Common myeloid progenitor, CD34-positive (primary cell): ENCODE measurements around the gene AGPS.

Experiments
- CTCF ChIA-PET: fragments of 350-600 bp; sonication (Branson Sonifier 250); formaldehyde crosslinking; loops from one replicate; lab custom pipeline; 2021; ENCODE audit warnings: antibody characterized with exemption; lab: Charles Lee
- POLR2A ChIA-PET: fragments of 350-600 bp; sonication (Branson Sonifier 250); formaldehyde crosslinking; loops from one replicate; lab custom pipeline; 2021; ENCODE audit warnings: antibody characterized with exemption; lab: Charles Lee
- DNase-seq, 3 donors: peaks; one replicate each; pipeline versions ENCODE4 v3.0.0 to v3.0.0-alpha.2; 2013
- H3K27ac ChIP-seq, 2 experiments: 1 replicate in 1 of 2; 2 replicates in 1 of 2; pipeline ENCODE4 v1.7.0; 2013; ENCODE audit warnings: inconsistent platforms in 2 of 2, low read length in 2 of 2, mild to moderate bottlenecking in 2 of 2, low read depth in 1 of 2, moderate library complexity in 1 of 2; ENCODE audit not compliant: severe bottlenecking in 2 of 2, insufficient read depth in 1 of 2, poor library complexity in 1 of 2
- H3K27me3 ChIP-seq, 5 experiments: replicated peaks in 2 of 5; 1 replicate in 3 of 5; 2 replicates in 2 of 5; pipeline versions ENCODE4 v1.6.1 to v1.7.0; 2013; ENCODE audit warnings: low read length in 4 of 5, mild to moderate bottlenecking in 2 of 5, moderate library complexity in 2 of 5, inconsistent platforms in 1 of 5; ENCODE audit not compliant: insufficient read depth in 5 of 5, control insufficient read depth in 4 of 5
- H3K36me3 ChIP-seq, 4 experiments: 1 replicate in 2 of 4; 2 replicates in 2 of 4; pipeline versions ENCODE4 v1.6.1 to v1.7.0; 2013; ENCODE audit warnings: low read length in 3 of 4, control low read depth in 1 of 4, mild to moderate bottlenecking in 1 of 4; ENCODE audit not compliant: control insufficient read depth in 4 of 4, insufficient read depth in 4 of 4
- H3K4me1 ChIP-seq, 4 experiments: 1 replicate in 3 of 4; 2 replicates in 1 of 4; pipeline versions ENCODE4 v1.6.1 to v1.7.1; 2013; ENCODE audit warnings: low read length in 3 of 4, mild to moderate bottlenecking in 3 of 4, control low read depth in 1 of 4, inconsistent platforms in 1 of 4, moderate library complexity in 1 of 4; ENCODE audit not compliant: control insufficient read depth in 4 of 4, insufficient read depth in 4 of 4; ENCODE audit errors: control extremely low read depth in 1 of 4
- H3K4me3 ChIP-seq, 7 experiments: 1 replicate in 4 of 7; 2 replicates in 3 of 7; pipeline versions ENCODE4 v1.5.1 to v1.7.0; 2013; ENCODE audit warnings: mild to moderate bottlenecking in 7 of 7, low read length in 6 of 7, moderate library complexity in 6 of 7, inconsistent platforms in 2 of 7, low read depth in 2 of 7, control low read depth in 1 of 7; ENCODE audit not compliant: insufficient read depth in 4 of 7, control insufficient read depth in 1 of 7; ENCODE audit errors: extremely low read depth in 1 of 7
- H3K9me3 ChIP-seq, 5 experiments: 1 replicate in 4 of 5; 2 replicates in 1 of 5; pipeline versions ENCODE4 v1.6.1 to v1.7.1; 2013; ENCODE audit warnings: low read length in 4 of 5, mild to moderate bottlenecking in 2 of 5, inconsistent platforms in 1 of 5, low read depth in 1 of 5, moderate library complexity in 1 of 5; ENCODE audit not compliant: control insufficient read depth in 4 of 5, insufficient read depth in 2 of 5; ENCODE audit errors: control extremely low read depth in 1 of 5
- WGBS: methylation state at CpG from one replicate; pipeline ENCODE4 v1.1.5; 2013; ENCODE audit not compliant: insufficient coverage; 5-methylcytosine and 5-hydroxymethylcytosine counted together

Gene AGPS

DNA sequence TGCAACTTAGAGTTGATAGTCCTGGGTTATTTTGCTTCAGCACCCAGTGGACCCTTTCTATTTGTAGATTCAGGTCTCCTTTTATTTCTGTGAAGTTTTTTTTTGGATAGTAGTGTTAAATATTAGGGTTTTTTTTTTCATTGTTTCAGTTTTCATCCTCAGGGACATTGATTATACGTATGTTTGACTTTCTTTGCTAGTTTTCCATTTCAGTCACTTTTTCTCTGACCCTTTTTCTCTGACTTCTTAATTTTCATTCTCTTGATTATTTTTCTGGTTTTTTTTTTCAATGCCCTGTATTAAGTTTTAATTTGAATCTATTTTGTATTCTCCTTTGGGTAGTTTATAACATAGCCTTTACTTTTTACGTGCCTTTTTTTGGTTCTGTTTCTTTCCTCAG is 79.4 kb downstream of the AGPS start:
- ChIA-PET POLR2A (no interaction called here), CTCF (interaction anchor here (0.5 kb wide), 1 partner anchor 283 kb away, joined by 4 read pairs; no protein-coding TSS in a partner anchor)
- peak; percentile 4 to 64 (median 51) for DNase-seq
- Histone ChIP-seq H3K27ac (no peak overlapping the region), H3K4me3 (no peak overlapping the region), H3K9me3 (peaks cover 0 to 25% (median 10%) of the 10 kb centered on the region in 5 experiments), H3K36me3 (peaks cover 15 to 69% (median 24%) of the 10 kb centered on the region in 4 experiments), H3K4me1 (peaks cover 0 to 3% (median 0%) of the 10 kb centered on the region in 4 experiments), H3K27me3 (no peaks in the 10 kb centered on the region)
- WGBS = 100% methylated on average over 1 of the region's 2 CpGs

GRCh38 chr2:177474301-177474700 is 81.7 kb downstream of the AGPS start:
- Histone ChIP-seq H3K27ac (no peak overlapping the region), H3K36me3 (peaks cover 23 to 75% (median 31%) of the 10 kb centered on the region in 4 experiments), H3K27me3 (no peaks in the 10 kb centered on the region), H3K4me1 (no peaks in the 10 kb centered on the region), H3K9me3 (peaks cover 1 to 45% (median 14%) of the 10 kb centered on the region in 5 experiments), H3K4me3 (no peak overlapping the region)
- CTCF ChIA-PET = interaction anchor here (1.1 kb wide), 1 partner anchor 10 kb away, joined by 4 read pairs; no protein-coding TSS in a partner anchor
- 100% methylated on average over 3 of the region's 4 CpGs for WGBS
- POLR2A ChIA-PET = interaction anchor here (0.6 kb wide), 1 partner anchor 19 kb away, joined by 4 read pairs; no protein-coding TSS in a partner anchor
- no peak for DNase-seq

GRCh38 chr2:177474998-177475397 is 82.4 kb downstream of the AGPS start:
- H3K27me3 ChIP-seq = no peaks in the 10 kb centered on the region
- peaks cover 1 to 42% (median 12%) of the 10 kb centered on the region in 5 experiments for H3K9me3 ChIP-seq
- ChIA-PET CTCF (interaction anchor here (1.1 to 2.2 kb wide), 2 partner anchors 11 to 15 kb away, joined by 4 to 7 read pairs; no protein-coding TSS in a partner anchor), POLR2A (interaction anchor here (0.6 kb wide), 1 partner anchor 24 kb away, joined by 3 read pairs; no protein-coding TSS in a partner anchor)
- H3K4me3 ChIP-seq = no peak overlapping the region
- H3K4me1 ChIP-seq = no peaks in the 10 kb centered on the region
- DNase-seq = no peak
- WGBS = 91% methylated on average over 1 of the region's 1 CpG
- peaks cover 18 to 71% (median 29%) of the 10 kb centered on the region in 4 experiments for H3K36me3 ChIP-seq
- H3K27ac ChIP-seq = no peak overlapping the region

DNA sequence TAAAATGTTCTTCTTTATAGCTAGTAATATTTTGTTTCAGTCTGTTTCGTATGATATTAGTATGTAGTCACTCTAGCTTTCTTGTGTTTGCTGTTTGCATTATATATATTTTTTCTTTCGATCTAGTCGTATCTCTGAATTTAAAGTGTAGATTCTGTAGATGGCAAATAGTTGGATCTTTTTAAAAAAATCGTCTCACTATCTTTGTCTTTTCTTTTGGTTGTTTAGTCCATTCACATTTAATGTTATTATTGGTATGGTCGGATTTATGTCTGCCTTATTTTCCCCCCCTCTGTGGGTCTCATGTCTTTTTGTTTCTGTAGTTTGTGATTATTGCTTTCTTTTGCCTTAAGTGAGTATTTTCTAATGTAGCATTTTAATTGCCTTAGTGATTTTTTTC is 84.3 kb downstream of the AGPS start:
- ChIA-PET CTCF (interaction anchor here (2.2 kb wide), 1 partner anchor 13 kb away, joined by 7 read pairs; no protein-coding TSS in a partner anchor), POLR2A (no interaction called here)
- DNase-seq = no peak
- Histone ChIP-seq H3K27me3 (no peaks in the 10 kb centered on the region), H3K27ac (no peak overlapping the region), H3K4me1 (no peaks in the 10 kb centered on the region), H3K9me3 (peaks cover 1 to 32% (median 8%) of the 10 kb centered on the region in 5 experiments), H3K4me3 (no peak overlapping the region), H3K36me3 (peaks cover 16 to 59% (median 27%) of the 10 kb centered on the region in 4 experiments)
- no CpG with 5 or more reads among the region's 5 CpGs for WGBS

- WGBS = no CpG with 5 or more reads among the region's 2 CpGs
- peaks cover 16 to 51% (median 19%) of the 10 kb centered on the region in 4 experiments for H3K36me3 ChIP-seq
- ChIA-PET CTCF (no interaction called here), POLR2A (no interaction called here)
- H3K27ac ChIP-seq = no peak overlapping the region
- peaks cover 0 to 23% (median 2%) of the 10 kb centered on the region in 5 experiments for H3K9me3 ChIP-seq
- no peak overlapping the region for H3K4me3 ChIP-seq
- no peaks in the 10 kb centered on the region for H3K4me1 ChIP-seq
- DNase-seq = peak in 2 of 3 donors; percentile 17 to 41
- no peaks in the 10 kb centered on the region for H3K27me3 ChIP-seq
These were observed 85.5 kb downstream of the AGPS start for GRCh38 chr2:177478029-177478428.

- Histone ChIP-seq H3K27ac (no peak overlapping the region), H3K27me3 (no peaks in the 10 kb centered on the region), H3K9me3 (peaks cover 0 to 23% (median 2%) of the 10 kb centered on the region in 5 experiments), H3K36me3 (peaks cover 16 to 49% (median 20%) of the 10 kb centered on the region in 4 experiments), H3K4me1 (no peaks in the 10 kb centered on the region), H3K4me3 (no peak overlapping the region)
- 100% methylated on average over 2 of the region's 2 CpGs for WGBS
- CTCF ChIA-PET = interaction anchor here (0.6 to 0.9 kb wide), 2 partner anchors 14 to 310 kb away, joined by 3 to 4 read pairs; no protein-coding TSS in a partner anchor
- DNase-seq = no peak
- POLR2A ChIA-PET = no interaction called here
These were observed 86.3 kb downstream of the AGPS start for GRCh38 chr2:177478907-177479306.

GRCh38 chr2:177482195-177482594 is 89.6 kb downstream of the AGPS start:
- Histone ChIP-seq H3K4me3 (no peak overlapping the region), H3K4me1 (no peaks in the 10 kb centered on the region), H3K27me3 (no peaks in the 10 kb centered on the region), H3K36me3 (peaks cover 9 to 34% (median 17%) of the 10 kb centered on the region in 4 experiments), H3K9me3 (peaks cover 0 to 19% (median 2%) of the 10 kb centered on the region in 5 experiments), H3K27ac (no peak overlapping the region)
- no peak for DNase-seq
- ChIA-PET POLR2A (no interaction called here), CTCF (interaction anchor here (1.2 kb wide), 1 partner anchor 40 kb away, joined by 3 read pairs; no protein-coding TSS in a partner anchor)
